Stomach (tissue), 9 donors: ENCODE measurements around the gene CDK3. TPM values are rescaled to one million over a fixed set of nuclear protein-coding genes. Genes with fewer than 3 reads are reported as not detected.
"Not testable (repeated sequence)": the region's sequence is repeated elsewhere in the genome, so short reads cannot be mapped to it uniquely, and the experiment has no call there.

Experiments
- DNase-seq, 2 donors: peaks; one replicate each; pipeline versions ENCODE4 v3.0.0 to v3.0.0-alpha.2; 2013 to 2019
- H3K27ac ChIP-seq, 5 donors: fragments of 200-600 bp in 4 of 5; sonication (generic) in 4 of 5; one replicate each; pipeline ENCODE4 v1.5.1; 2013 to 2019; ENCODE audit warnings: mild to moderate bottlenecking in 1 of 5, moderate library complexity in 1 of 5
- H3K27me3 ChIP-seq, 3 donors: fragments of 200-600 bp; sonication (generic); one replicate each; pipeline ENCODE4 v1.5.1; 2017 to 2019; ENCODE audit warnings: mixed run types in 1 of 3
- H3K36me3 ChIP-seq, 4 donors: fragments of 200-600 bp; sonication (generic); 1 replicate in 3 of 4; 2 replicates in 1 of 4; pipeline ENCODE4 v1.5.1; 2016 to 2019
- H3K4me1 ChIP-seq, 4 donors: fragments of 200-600 bp; sonication (generic); one replicate each; pipeline ENCODE4 v1.5.1; 2016 to 2019
- H3K4me3 ChIP-seq, 4 donors: fragments of 200-600 bp; sonication (generic) in 3 of 4; one replicate each; pipeline ENCODE4 v1.5.1; 2016 to 2019; ENCODE audit warnings: mild to moderate bottlenecking in 1 of 4
- H3K9me3 ChIP-seq, 4 donors: fragments of 200-600 bp; sonication (generic); one replicate each; pipeline ENCODE4 v1.5.1; 2016 to 2019
- EP300 ChIP-seq: sonication (generic); formaldehyde crosslinking; IDR thresholded peaks from one replicate; pipeline ENCODE4 v1.6.1; 2017; ENCODE audit warnings: antibody characterized with exemption
- POLR2A ChIP-seq, 4 donors: fragments of 450-650 bp; IDR thresholded peaks; one replicate each; pipeline ENCODE4 v1.6.1; 2016; ENCODE audit warnings: antibody characterized with exemption in 4 of 4, control low read depth in 2 of 4, mild to moderate bottlenecking in 1 of 4, moderate library complexity in 1 of 4
- POLR2AphosphoS5 ChIP-seq, 3 donors: sonication (generic); formaldehyde crosslinking; IDR thresholded peaks; one replicate each; pipeline ENCODE4 v1.6.1; 2016; ENCODE audit warnings: antibody characterized with exemption in 3 of 3
- WGBS, 5 donors: extraction: QIAGEN DNeasy Blood & Tissue Kit in 3 of 5; methylation state at CpG; one replicate each; pipeline versions ENCODE4 v1.1.5 to v1.1.7; 2013 to 2018; 5-methylcytosine and 5-hydroxymethylcytosine counted together
- intact Hi-C: fragments of 100-400 bp; cut with DNase I; formaldehyde crosslinking; loops from one replicate; pipeline ENCODE4 v1.15.1; 2023; ENCODE audit warnings: low total_unique reads
- polyA plus RNA-seq, 3 donors: library from polyadenylated mRNA; stranded (reverse); fragments of 200-250 nt; gene quantifications; one replicate each; pipeline ENCODE4 v1.2.3, GENCODE V29; 2013
- total RNA-seq, 5 donors: library from RNA; depleted of rRNA; stranded (reverse); fragments of >200 nt; gene quantifications; one replicate each; pipeline versions ENCODE4 v1.1.0 to v1.2.3, GENCODE V29; 2014 to 2016
- TF ChIP-seq, protein P1 (sequence below), 7 experiments: fragments of 450-650 bp in 4 of 7; fragments of 200-600 bp in 3 of 7; sonication (generic) in 3 of 7; IDR thresholded peaks; one replicate each; pipeline ENCODE4 v1.5.1; 2016 to 2019; ENCODE audit warnings: antibody characterized with exemption in 7 of 7, control low read depth in 2 of 7, mild to moderate bottlenecking in 1 of 7
- donor health status: healthy with polysubstance abuse.
- donor health status: Bipolar disorder and iron deficiency.
- donor health status: healthy.

Gene CDK3
- total and polyA plus RNA-seq, 8 donors = 3.1 to 20.4 (median 8.2) TPM; not detected in 1

DNA sequence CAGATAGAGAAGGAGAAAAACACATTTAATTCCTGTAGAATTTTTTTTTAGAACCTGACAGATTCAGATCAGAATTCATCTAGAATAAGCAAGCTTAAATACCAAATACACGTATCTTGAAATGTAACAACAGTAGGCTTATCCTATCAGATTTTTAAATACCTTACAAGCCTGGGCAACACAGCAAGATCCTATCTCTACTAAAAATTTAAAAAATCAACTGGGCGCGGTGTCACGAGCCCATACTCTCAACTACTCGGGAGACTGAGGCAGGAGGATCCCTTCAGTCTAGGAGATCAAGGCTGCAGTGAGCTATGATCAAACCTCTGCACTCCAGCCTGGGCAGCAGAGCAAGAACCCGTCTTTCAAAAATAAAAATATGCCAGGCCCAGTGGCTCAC, 35.2 kb upstream of the CDK3 start:
- intact Hi-C loops = no loop called here
- no peak for DNase-seq
- WGBS, 5 donors = 84 to 88% (median 86%) methylated on average over 6 of the region's 6 CpGs
- Histone ChIP-seq H3K4me3 (no peak overlapping the region), H3K36me3 (peaks cover 4 to 47% (median 31%) of the 10 kb centered on the region in 4 donors), H3K27me3 (no peaks in the 10 kb centered on the region), H3K4me1 (peaks cover 2 to 55% (median 10%) of the 10 kb centered on the region in 4 donors), H3K9me3 (no peaks in the 10 kb centered on the region), H3K27ac (no peak overlapping the region)
- TF ChIP-seq POLR2A (IDR thresholded peaks at IDR 0.05) = no peak

DNA sequence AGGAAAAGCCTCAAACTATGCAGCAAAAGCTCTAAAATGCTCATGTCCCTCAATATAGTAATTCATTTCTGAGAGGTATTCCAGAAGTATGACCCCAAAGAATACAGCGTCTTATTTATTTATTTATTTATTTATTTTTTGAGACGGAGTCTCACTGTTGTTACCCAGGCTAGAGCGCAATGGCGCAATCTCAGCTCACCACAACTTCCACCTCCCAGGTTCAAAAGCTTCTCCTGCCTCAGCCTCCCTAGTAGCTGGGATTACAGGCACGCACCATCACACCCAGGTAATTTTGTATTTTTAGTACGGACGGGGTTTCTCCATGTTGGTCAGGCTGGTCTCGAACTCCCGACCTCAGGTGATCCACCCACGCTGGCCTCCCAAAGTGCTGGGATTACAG, 31.6 kb upstream of the CDK3 start:
- intact Hi-C loops = not testable (repeated sequence)

DNA sequence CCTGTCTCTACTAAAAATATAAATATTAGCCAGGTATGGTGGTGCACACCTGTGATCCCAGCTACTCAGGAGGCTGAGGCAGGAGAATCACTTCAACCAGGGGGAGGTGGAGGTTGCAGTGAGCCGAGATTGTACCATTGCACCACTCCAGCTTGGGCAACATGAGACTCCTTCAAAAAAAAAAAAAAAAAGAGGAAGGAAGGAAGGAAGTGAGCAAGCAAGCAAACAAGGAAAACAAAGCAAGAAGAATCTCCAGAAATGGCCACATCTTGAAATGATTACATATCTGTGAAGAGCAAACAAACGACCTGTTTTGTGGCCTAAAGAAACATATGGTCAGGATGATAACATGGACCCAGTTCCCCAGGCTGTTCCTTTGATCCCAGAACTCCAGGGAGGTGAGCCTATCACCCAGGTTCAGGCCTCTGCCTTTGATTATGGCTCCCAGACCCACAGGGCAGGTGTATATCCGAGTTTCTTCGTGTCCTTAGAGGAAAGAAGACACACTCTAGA, 30.6 kb upstream of the CDK3 start:
- H3K36me3 ChIP-seq = peaks cover 7 to 64% (median 52%) of the 10 kb centered on the region in 4 donors
- TF ChIP-seq EP300 (no peak), POLR2AphosphoS5 (IDR thresholded peaks at IDR 0.05) (peak in 1 of 3 donors; percentile 36)
- 21 to 49% (median 34%) methylated on average over 4 of the region's 4 CpGs for WGBS, 5 donors
- no peak for DNase-seq
- no peaks in the 10 kb centered on the region for H3K27me3 ChIP-seq
- H3K4me3 ChIP-seq = no peak overlapping the region
- peaks cover 6 to 72% (median 14%) of the 10 kb centered on the region in 4 donors for H3K4me1 ChIP-seq
- H3K9me3 ChIP-seq = no peaks in the 10 kb centered on the region
- H3K27ac ChIP-seq = peak overlapping the region in 4 of 5 donors; percentile 4 to 69 (median 48)
- intact Hi-C loops = no loop called here

More for the DNA sequence above, 31.6 kb upstream of the CDK3 start:
- H3K27ac ChIP-seq = peak overlapping the region in 2 of 5 donors; percentile 63 to 69
- H3K36me3 ChIP-seq = peaks cover 7 to 64% (median 49%) of the 10 kb centered on the region in 4 donors
- 85 to 98% (median 93%) methylated on average over 10 of the region's 10 CpGs for WGBS, 5 donors
- not testable (repeated sequence) for H3K4me3 ChIP-seq, H3K27me3 ChIP-seq, DNase-seq, H3K9me3 ChIP-seq
- H3K4me1 ChIP-seq = peaks cover 6 to 64% (median 12%) of the 10 kb centered on the region in 4 donors

DNA sequence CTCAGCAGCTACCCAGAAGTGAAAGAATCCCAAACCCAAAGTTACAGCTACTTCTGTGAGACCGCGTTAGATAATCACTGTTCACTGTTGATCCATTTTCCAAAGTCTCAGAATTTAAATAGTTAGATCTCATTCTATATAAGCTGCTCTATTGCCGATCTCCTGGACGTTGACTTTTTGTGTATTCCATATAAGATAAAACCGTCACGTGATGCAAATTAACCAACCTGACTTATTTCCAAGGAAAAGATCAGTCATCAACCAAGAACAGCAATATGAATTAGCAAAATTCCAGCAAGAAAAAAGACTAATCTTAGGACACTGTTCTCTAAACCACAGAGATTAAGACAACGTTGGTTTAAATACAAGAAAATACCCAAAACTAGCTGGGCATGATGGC, 30.0 kb upstream of the CDK3 start:
- WGBS, 5 donors = 50 to 82% (median 68%) methylated on average over 7 of the region's 7 CpGs
- intact Hi-C loops = no loop called here
- H3K27ac ChIP-seq = peak overlapping the region in 3 of 5 donors; percentile 32 to 69 (median 63)
- peaks cover 6 to 74% (median 19%) of the 10 kb centered on the region in 4 donors for H3K4me1 ChIP-seq
- TF ChIP-seq POLR2A (IDR thresholded peaks at IDR 0.05) (no peak), EP300 (no peak), POLR2AphosphoS5 (IDR thresholded peaks at IDR 0.05) (no peak)
- TF ChIP-seq, protein P1, sequence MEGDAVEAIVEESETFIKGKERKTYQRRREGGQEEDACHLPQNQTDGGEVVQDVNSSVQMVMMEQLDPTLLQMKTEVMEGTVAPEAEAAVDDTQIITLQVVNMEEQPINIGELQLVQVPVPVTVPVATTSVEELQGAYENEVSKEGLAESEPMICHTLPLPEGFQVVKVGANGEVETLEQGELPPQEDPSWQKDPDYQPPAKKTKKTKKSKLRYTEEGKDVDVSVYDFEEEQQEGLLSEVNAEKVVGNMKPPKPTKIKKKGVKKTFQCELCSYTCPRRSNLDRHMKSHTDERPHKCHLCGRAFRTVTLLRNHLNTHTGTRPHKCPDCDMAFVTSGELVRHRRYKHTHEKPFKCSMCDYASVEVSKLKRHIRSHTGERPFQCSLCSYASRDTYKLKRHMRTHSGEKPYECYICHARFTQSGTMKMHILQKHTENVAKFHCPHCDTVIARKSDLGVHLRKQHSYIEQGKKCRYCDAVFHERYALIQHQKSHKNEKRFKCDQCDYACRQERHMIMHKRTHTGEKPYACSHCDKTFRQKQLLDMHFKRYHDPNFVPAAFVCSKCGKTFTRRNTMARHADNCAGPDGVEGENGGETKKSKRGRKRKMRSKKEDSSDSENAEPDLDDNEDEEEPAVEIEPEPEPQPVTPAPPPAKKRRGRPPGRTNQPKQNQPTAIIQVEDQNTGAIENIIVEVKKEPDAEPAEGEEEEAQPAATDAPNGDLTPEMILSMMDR (IDR thresholded peaks at IDR 0.05) = no peak
- DNase-seq = no peak
- no peaks in the 10 kb centered on the region for H3K27me3 ChIP-seq
- no peaks in the 10 kb centered on the region for H3K9me3 ChIP-seq
- no peak overlapping the region for H3K4me3 ChIP-seq
- H3K36me3 ChIP-seq = peaks cover 7 to 64% (median 51%) of the 10 kb centered on the region in 4 donors

DNA sequence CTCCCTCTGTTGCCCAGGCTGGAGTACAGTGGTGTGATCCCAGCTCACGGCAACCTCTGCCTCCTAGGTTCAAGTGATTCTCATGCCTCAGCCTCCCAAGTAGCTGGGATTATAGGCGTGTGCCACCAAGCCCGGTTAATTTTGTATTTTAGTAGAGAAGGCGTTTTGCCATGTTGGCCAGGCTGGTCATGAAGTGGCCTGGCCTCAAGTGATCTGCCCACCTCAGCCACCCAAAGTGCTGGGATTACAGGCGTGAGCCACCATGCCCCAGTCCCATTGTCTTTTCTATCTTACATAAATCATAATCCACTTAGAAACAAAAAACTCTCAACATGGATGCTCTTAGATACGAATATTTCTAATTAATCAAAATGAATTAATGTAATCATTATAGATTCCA, 25.5 kb upstream of the CDK3 start:
- peak overlapping the region in 3 of 5 donors; percentile 47 to 95 (median 57) for H3K27ac ChIP-seq
- DNase-seq, intact Hi-C loops: not testable (repeated sequence)

DNA sequence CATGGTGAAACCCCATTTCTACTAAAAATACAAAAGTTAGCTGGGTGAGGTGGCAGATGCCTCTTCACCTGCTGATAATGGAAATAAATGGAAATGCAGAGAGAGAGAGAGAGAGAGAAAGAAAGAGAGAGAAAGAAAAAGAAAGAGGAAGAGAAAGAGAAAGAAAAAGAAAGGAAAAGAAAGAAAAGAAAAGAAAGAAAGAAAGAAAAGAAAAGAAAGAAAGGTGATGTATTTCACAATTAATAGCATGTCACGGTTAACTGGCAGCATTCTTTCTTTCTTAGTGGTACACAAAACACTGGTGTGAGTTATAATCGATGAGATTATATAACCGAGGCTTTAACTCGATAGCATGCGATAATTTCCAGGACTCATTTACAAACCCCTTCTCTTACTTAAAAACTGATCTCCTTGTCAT, 24.9 kb upstream of the CDK3 start:
- no peak for TF ChIP-seq EP300
- no peak for TF ChIP-seq POLR2AphosphoS5 (IDR thresholded peaks at IDR 0.05)
- TF ChIP-seq, protein P1 (IDR thresholded peaks at IDR 0.05) = no peak
- TF ChIP-seq POLR2A (IDR thresholded peaks at IDR 0.05) = no peak
- H3K27ac ChIP-seq = peak overlapping the region; percentile 23 to 95 (median 47)
- WGBS, 5 donors = 28 to 56% (median 36%) methylated on average over 5 of the region's 5 CpGs

More for the DNA sequence above, 25.5 kb upstream of the CDK3 start:
- Histone ChIP-seq H3K36me3 (peaks cover 4 to 35% (median 28%) of the 10 kb centered on the region in 4 donors), H3K4me1 (peaks cover 17 to 81% (median 49%) of the 10 kb centered on the region in 4 donors)
- H3K27me3 ChIP-seq, H3K4me3 ChIP-seq, H3K9me3 ChIP-seq: not testable (repeated sequence)
- 86 to 97% (median 96%) methylated on average over 6 of the region's 6 CpGs for WGBS, 5 donors

More for the DNA sequence above, 24.9 kb upstream of the CDK3 start:
- peak overlapping the region in 2 of 4 donors; percentile 28 to 72 for H3K4me3 ChIP-seq
- no peaks in the 10 kb centered on the region for H3K27me3 ChIP-seq
- H3K36me3 ChIP-seq = peaks cover 4 to 31% (median 27%) of the 10 kb centered on the region in 4 donors
- H3K4me1 ChIP-seq = peaks cover 18 to 81% (median 52%) of the 10 kb centered on the region in 4 donors
- intact Hi-C loops = no loop called here
- no peaks in the 10 kb centered on the region for H3K9me3 ChIP-seq
- DNase-seq = no peak
